Measurements from ENCODE around the gene ANGPTL2. TPM values are rescaled to one million over a fixed set of nuclear protein-coding genes. Genes with fewer than 3 reads are reported as not detected.

Gene ANGPTL2
- total RNA-seq, 1 experiment from 2014 or later = 0.20 TPM

DNA sequence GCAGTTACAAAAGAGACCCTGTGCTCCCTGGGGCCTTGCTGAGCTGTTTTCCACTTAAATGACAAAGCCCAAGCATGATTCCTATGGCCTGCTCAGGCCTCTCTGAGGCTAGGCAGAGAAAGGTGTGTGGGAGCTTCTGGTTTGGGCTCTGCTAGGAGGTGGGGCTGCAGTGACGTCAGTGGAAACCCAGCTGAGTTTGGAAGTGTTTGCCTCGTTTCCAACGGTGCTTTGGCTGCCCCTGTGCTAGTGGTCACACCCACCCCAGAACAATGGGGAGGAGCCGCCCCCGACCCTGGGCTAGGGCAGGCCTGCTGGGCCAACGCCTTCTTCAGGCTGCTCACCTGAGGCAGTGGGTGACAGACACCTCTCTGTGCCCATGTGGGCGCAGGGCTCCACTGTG is 10.4 kb downstream of the ANGPTL2 start:
- no peaks in the 10 kb centered on the region for H3K9me2 ChIP-seq (ENCODE audit: insufficient read depth)
- H3K79me2 ChIP-seq (ENCODE audit: insufficient read depth, low read length) = no peaks in the 10 kb centered on the region
- ATAC-seq = peak; percentile 63
- no peak overlapping the region for H3K27ac ChIP-seq (ENCODE audit: low read depth, low read length)
- TF ChIP-seq, protein P1, sequence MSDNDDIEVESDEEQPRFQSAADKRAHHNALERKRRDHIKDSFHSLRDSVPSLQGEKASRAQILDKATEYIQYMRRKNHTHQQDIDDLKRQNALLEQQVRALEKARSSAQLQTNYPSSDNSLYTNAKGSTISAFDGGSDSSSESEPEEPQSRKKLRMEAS (IDR thresholded peaks at IDR 0.05) = no peak
- TF ChIP-seq ZNF274 (IDR thresholded peaks at IDR 0.05; ENCODE audit: low read depth, low read length) = no peak
- TF ChIP-seq SIN3A (IDR thresholded peaks at IDR 0.05; ENCODE audit: low read depth) = no peak
- TF ChIP-seq ELF1 (IDR thresholded peaks at IDR 0.05; ENCODE audit: borderline replicate concordance, low read depth) = no peak
- no peak for TF ChIP-seq POLR2AphosphoS5 (IDR thresholded peaks at IDR 0.05; ENCODE audit: low read depth, low read length)
- no peak for TF ChIP-seq CEBPB (IDR thresholded peaks at IDR 0.05; ENCODE audit: low read depth)
- no peak for TF ChIP-seq ZFX (IDR thresholded peaks at IDR 0.05)
- H3K9ac ChIP-seq (ENCODE audit: low read length) = no peak overlapping the region
- peaks cover 2 to 20% of the 10 kb centered on the region in 2 experiments; a peak in 1 of 4 replicates for H3K4me1 ChIP-seq (ENCODE audit: control insufficient read depth in 1 of 2, insufficient read depth in 2 of 2, low read length in 2 of 2)
- H3K4me2 ChIP-seq (ENCODE audit: low read length) = no peak overlapping the region
- no peaks in the 10 kb centered on the region for H3K9me3 ChIP-seq (ENCODE audit: control insufficient read depth in 1 of 2, insufficient read depth in 1 of 2, low read depth in 1 of 2, low read length in 2 of 2)
- CTCF ChIA-PET = no interaction called here
- H3K4me3 ChIP-seq (replicated peaks in 1 of 2; ENCODE audit: low read depth in 1 of 2, low read length in 2 of 2) = no peak overlapping the region
- H2AFZ ChIP-seq (ENCODE audit: low read depth, low read length, poor library complexity, severe bottlenecking) = no peak overlapping the region
- no peaks in the 10 kb centered on the region for H4K20me1 ChIP-seq (ENCODE audit: insufficient read depth)
- intact Hi-C loops (cut with micrococcal nuclease) = no loop called here
- RAD21 ChIA-PET (ENCODE audit: low non-redundant PET in 1 of 2, low total read pairs in 2 of 2, uncharacterized antibody in 2 of 2, unreplicated experiment in 2 of 2) = interaction anchor here in 1 of 2 experiments (0.6 kb wide), 1 partner anchor 63 kb away, joined by 7 read pairs; no protein-coding TSS in a partner anchor
- BruUV-seq (replicated peaks) = no TSS peak
- DNase-seq (ENCODE audit: low read depth, low spot score) = no peak
- H3K36me3 ChIP-seq (ENCODE audit: control insufficient read depth in 1 of 2, insufficient read depth in 2 of 2, low read length in 2 of 2) = no peaks in the 10 kb centered on the region
- POLR2A ChIA-PET = no interaction called here
- no peaks in the 10 kb centered on the region for H3K27me3 ChIP-seq (ENCODE audit: insufficient read depth, low read length)

DNA sequence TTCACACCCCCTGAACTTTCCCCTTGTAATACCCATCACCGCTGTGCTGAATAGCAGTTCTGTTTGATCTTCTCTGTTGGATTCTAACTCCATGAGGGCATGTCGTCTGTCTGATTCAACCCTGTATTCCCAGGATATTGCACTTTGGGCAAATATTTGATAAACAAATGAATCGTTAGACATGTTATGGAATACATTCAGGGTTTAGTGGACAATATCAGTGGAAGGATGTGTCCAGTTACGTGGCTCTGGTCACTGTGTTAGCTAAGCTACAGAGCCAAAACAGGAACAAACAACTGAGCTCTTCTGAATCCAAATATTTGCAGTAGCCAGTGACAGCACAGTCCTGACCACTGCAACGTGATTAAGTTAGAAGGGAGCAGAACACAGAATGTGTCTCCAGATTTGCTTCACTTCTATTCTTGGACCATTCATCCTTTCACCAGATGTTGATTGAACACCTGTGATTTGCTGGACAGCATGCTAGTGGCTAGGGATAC is 13.2 kb downstream of the ANGPTL2 start:
- Histone ChIP-seq H3K36me3 (ENCODE audit: control insufficient read depth in 1 of 2, insufficient read depth in 2 of 2, low read length in 2 of 2) (no peaks in the 10 kb centered on the region), H3K9ac (ENCODE audit: low read length) (no peak overlapping the region), H2AFZ (ENCODE audit: low read depth, low read length, poor library complexity, severe bottlenecking) (no peak overlapping the region), H4K20me1 (ENCODE audit: insufficient read depth) (no peaks in the 10 kb centered on the region), H3K27ac (ENCODE audit: low read depth, low read length) (no peak overlapping the region), H3K4me3 (replicated peaks in 1 of 2; ENCODE audit: low read depth in 1 of 2, low read length in 2 of 2) (no peak overlapping the region), H3K27me3 (ENCODE audit: insufficient read depth, low read length) (no peaks in the 10 kb centered on the region), H3K4me1 (ENCODE audit: control insufficient read depth in 1 of 2, insufficient read depth in 2 of 2, low read length in 2 of 2) (peaks cover 2 to 16% of the 10 kb centered on the region in 2 experiments; a peak in 1 of 4 replicates), H3K79me2 (ENCODE audit: insufficient read depth, low read length) (no peaks in the 10 kb centered on the region), H3K9me2 (ENCODE audit: insufficient read depth) (no peaks in the 10 kb centered on the region), H3K4me2 (ENCODE audit: low read length) (no peak overlapping the region), H3K9me3 (ENCODE audit: control insufficient read depth in 1 of 2, insufficient read depth in 1 of 2, low read depth in 1 of 2, low read length in 2 of 2) (no peaks in the 10 kb centered on the region)
- RAD21 ChIA-PET (ENCODE audit: low non-redundant PET in 1 of 2, low total read pairs in 2 of 2, uncharacterized antibody in 2 of 2, unreplicated experiment in 2 of 2) = no interaction called here
- POLR2A ChIA-PET = no interaction called here
- no TSS peak for BruUV-seq (replicated peaks)
- no peak for ATAC-seq
- no peak for DNase-seq (ENCODE audit: low read depth, low spot score)
- intact Hi-C loops (cut with micrococcal nuclease) = no loop called here
- CTCF ChIA-PET = no interaction called here
- TF ChIP-seq, protein P2, sequence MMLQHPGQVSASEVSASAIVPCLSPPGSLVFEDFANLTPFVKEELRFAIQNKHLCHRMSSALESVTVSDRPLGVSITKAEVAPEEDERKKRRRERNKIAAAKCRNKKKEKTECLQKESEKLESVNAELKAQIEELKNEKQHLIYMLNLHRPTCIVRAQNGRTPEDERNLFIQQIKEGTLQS (IDR thresholded peaks at IDR 0.05) = no peak
- TF ChIP-seq, protein P3, sequence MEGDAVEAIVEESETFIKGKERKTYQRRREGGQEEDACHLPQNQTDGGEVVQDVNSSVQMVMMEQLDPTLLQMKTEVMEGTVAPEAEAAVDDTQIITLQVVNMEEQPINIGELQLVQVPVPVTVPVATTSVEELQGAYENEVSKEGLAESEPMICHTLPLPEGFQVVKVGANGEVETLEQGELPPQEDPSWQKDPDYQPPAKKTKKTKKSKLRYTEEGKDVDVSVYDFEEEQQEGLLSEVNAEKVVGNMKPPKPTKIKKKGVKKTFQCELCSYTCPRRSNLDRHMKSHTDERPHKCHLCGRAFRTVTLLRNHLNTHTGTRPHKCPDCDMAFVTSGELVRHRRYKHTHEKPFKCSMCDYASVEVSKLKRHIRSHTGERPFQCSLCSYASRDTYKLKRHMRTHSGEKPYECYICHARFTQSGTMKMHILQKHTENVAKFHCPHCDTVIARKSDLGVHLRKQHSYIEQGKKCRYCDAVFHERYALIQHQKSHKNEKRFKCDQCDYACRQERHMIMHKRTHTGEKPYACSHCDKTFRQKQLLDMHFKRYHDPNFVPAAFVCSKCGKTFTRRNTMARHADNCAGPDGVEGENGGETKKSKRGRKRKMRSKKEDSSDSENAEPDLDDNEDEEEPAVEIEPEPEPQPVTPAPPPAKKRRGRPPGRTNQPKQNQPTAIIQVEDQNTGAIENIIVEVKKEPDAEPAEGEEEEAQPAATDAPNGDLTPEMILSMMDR (IDR thresholded peaks at IDR 0.05 in 2 of 3, conservative IDR thresholded peaks at IDR 0.05 in 1 of 3; ENCODE audit: borderline replicate concordance in 1 of 3, insufficient read depth in 1 of 3, low read depth in 2 of 3, low read length in 2 of 3) = no peak
- TF ChIP-seq, protein P4, sequence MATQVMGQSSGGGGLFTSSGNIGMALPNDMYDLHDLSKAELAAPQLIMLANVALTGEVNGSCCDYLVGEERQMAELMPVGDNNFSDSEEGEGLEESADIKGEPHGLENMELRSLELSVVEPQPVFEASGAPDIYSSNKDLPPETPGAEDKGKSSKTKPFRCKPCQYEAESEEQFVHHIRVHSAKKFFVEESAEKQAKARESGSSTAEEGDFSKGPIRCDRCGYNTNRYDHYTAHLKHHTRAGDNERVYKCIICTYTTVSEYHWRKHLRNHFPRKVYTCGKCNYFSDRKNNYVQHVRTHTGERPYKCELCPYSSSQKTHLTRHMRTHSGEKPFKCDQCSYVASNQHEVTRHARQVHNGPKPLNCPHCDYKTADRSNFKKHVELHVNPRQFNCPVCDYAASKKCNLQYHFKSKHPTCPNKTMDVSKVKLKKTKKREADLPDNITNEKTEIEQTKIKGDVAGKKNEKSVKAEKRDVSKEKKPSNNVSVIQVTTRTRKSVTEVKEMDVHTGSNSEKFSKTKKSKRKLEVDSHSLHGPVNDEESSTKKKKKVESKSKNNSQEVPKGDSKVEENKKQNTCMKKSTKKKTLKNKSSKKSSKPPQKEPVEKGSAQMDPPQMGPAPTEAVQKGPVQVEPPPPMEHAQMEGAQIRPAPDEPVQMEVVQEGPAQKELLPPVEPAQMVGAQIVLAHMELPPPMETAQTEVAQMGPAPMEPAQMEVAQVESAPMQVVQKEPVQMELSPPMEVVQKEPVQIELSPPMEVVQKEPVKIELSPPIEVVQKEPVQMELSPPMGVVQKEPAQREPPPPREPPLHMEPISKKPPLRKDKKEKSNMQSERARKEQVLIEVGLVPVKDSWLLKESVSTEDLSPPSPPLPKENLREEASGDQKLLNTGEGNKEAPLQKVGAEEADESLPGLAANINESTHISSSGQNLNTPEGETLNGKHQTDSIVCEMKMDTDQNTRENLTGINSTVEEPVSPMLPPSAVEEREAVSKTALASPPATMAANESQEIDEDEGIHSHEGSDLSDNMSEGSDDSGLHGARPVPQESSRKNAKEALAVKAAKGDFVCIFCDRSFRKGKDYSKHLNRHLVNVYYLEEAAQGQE (IDR thresholded peaks at IDR 0.05; ENCODE audit: low read depth) = no peak
- TF ChIP-seq POLR2A (IDR thresholded peaks at IDR 0.05; ENCODE audit: borderline replicate concordance, extremely low read depth, insufficient read depth, insufficient read length) (no peak), SRF (IDR thresholded peaks at IDR 0.05; ENCODE audit: low read depth) (no peak), EGR1 (IDR thresholded peaks at IDR 0.05; ENCODE audit: low read depth) (no peak), ELF1 (IDR thresholded peaks at IDR 0.05; ENCODE audit: borderline replicate concordance, low read depth) (no peak), TCF7L2 (IDR thresholded peaks at IDR 0.05; ENCODE audit: borderline replicate concordance, extremely low read depth, insufficient read depth, insufficient read length) (no peak)

All from HCT116 (cell line).